Measurements from ENCODE around the gene SCFD2. TPM values are rescaled to one million over a fixed set of nuclear protein-coding genes. Genes with fewer than 3 reads are reported as not detected.

The SCFD2 gene
- total RNA-seq, 1 donor from 2014 or later, result 18.6 TPM

DNA sequence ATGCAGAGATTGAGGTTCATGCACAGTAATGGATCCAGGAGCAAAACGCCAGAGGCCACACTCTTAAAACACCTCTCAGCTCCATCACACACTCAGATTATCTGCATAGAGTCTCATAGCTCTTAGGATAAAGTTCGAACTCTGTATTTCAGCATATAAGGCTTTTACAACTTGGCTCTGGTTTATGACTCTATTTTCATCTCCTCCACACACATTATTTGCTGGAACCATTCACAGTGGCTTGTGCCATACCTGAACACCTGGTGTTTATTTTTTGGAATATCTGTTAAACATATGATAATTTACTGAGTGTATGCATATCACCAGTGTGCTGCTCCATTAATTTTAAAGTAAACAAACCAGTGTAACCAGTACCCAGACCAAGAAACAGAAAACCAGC, 476.5 kb downstream of the SCFD2 start:
- TF ChIP-seq, protein P1, sequence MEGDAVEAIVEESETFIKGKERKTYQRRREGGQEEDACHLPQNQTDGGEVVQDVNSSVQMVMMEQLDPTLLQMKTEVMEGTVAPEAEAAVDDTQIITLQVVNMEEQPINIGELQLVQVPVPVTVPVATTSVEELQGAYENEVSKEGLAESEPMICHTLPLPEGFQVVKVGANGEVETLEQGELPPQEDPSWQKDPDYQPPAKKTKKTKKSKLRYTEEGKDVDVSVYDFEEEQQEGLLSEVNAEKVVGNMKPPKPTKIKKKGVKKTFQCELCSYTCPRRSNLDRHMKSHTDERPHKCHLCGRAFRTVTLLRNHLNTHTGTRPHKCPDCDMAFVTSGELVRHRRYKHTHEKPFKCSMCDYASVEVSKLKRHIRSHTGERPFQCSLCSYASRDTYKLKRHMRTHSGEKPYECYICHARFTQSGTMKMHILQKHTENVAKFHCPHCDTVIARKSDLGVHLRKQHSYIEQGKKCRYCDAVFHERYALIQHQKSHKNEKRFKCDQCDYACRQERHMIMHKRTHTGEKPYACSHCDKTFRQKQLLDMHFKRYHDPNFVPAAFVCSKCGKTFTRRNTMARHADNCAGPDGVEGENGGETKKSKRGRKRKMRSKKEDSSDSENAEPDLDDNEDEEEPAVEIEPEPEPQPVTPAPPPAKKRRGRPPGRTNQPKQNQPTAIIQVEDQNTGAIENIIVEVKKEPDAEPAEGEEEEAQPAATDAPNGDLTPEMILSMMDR (conservative IDR thresholded peaks at IDR 0.05), result no peak
- DNase-seq (ENCODE audit: low read depth, low spot score), result no peak
- Mint-ChIP-seq H3K36me3 (ENCODE audit: low read depth) (peaks cover 8% of the 10 kb centered on the region), H3K4me1 (peaks cover 13% of the 10 kb centered on the region), H3K4me3 (no peak overlapping the region), H3K27ac (ENCODE audit: unreplicated experiment) (no peak overlapping the region), H3K9me3 (no peaks in the 10 kb centered on the region), H3K27me3 (ENCODE audit: low read depth) (no peaks in the 10 kb centered on the region)

DNA sequence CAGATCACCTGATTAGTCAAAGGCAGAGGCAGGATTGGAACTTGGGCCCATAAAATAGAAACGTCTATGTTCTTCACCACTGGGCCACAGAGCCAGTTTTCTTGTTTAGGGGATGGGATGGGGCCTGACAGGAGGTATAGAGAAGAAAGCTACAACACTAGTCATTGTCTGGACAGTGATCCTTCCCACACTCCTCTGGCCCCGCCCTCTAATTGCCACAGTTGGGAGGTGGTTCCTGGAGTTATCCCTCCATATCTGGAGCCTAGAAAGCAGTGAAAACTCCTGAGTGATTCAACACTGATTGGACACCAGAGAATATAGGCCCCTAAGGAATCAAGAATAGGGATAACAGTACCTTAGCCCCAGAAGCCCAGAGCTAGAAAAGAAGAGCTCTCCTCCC, 480.9 kb downstream of the SCFD2 start:
- Mint-ChIP-seq H3K36me3 (ENCODE audit: low read depth) (peaks cover 13% of the 10 kb centered on the region), H3K9me3 (peaks cover 2% of the 10 kb centered on the region), H3K27ac (ENCODE audit: unreplicated experiment) (no peak overlapping the region), H3K4me1 (peaks cover 37% of the 10 kb centered on the region), H3K4me3 (no peak overlapping the region), H3K27me3 (ENCODE audit: low read depth) (no peaks in the 10 kb centered on the region)
- DNase-seq (ENCODE audit: low read depth, low spot score), result no peak
- TF ChIP-seq, protein P1 (conservative IDR thresholded peaks at IDR 0.05), result no peak

GRCh38 chr4:52883707-52884669, 481.9 kb downstream of the SCFD2 start:
- no peak overlapping the region for H3K4me3 Mint-ChIP-seq
- TF ChIP-seq, protein P1 (conservative IDR thresholded peaks at IDR 0.05), result no peak
- H3K9me3 Mint-ChIP-seq, result peaks cover 2% of the 10 kb centered on the region
- DNase-seq (ENCODE audit: low read depth, low spot score), result no peak
- no peaks in the 10 kb centered on the region for H3K27me3 Mint-ChIP-seq (ENCODE audit: low read depth)
- peaks cover 13% of the 10 kb centered on the region for H3K36me3 Mint-ChIP-seq (ENCODE audit: low read depth)
- peaks cover 37% of the 10 kb centered on the region for H3K4me1 Mint-ChIP-seq
- no peak overlapping the region for H3K27ac Mint-ChIP-seq (ENCODE audit: unreplicated experiment)

DNA sequence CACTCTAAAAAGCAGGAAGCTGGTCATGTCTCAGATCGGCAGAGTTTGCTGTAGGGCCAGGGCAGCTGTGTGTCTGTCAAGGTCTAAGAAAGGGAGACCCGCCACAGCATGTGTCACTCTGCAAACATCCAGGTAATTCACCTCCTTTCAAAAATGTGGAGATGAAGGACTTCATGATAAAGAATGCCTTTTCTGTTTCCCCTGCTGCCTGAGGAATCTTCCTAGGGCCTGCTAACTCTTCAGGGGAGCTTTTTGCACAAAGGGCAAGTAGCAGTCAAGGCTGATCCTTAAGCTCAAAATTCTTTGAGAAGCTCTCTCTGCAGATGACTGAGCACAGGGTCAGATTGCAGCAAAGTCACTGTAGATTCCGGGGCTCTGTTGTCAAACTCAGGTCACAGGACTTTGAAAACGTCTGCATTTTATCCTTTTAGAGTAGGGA, 482.7 kb downstream of the SCFD2 start:
- no peaks in the 10 kb centered on the region for H3K27me3 Mint-ChIP-seq (ENCODE audit: low read depth)
- TF ChIP-seq, protein P1 (conservative IDR thresholded peaks at IDR 0.05), result no peak
- no peak for DNase-seq (ENCODE audit: low read depth, low spot score)
- no peak overlapping the region for H3K27ac Mint-ChIP-seq (ENCODE audit: unreplicated experiment)
- peaks cover 2% of the 10 kb centered on the region for H3K9me3 Mint-ChIP-seq
- H3K4me1 Mint-ChIP-seq, result peaks cover 38% of the 10 kb centered on the region
- H3K4me3 Mint-ChIP-seq, result no peak overlapping the region
- H3K36me3 Mint-ChIP-seq (ENCODE audit: low read depth), result peaks cover 11% of the 10 kb centered on the region

DNA sequence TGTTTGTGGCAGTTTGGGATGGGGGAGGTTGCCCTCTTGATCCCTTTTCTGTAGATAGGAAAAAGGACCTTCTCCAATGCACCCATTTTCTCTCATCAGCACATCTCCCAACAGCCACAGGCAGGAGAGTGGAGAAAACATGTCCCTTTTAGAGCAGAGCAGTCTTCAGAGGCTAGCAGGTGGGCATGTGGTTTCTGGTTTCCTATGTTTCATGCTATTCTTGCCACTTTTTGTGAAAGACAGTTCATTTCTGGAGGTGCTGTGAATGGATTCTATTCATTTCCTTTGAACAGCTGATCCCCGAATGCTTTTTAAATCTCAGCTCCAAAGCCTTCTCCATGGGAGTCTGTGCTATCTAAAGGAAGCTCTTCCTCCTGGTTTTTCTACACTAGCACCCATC, 484.9 kb downstream of the SCFD2 start:
- peaks cover 8% of the 10 kb centered on the region for H3K36me3 Mint-ChIP-seq (ENCODE audit: low read depth)

More for the DNA sequence above, 484.9 kb downstream of the SCFD2 start:
- no peak overlapping the region for H3K27ac Mint-ChIP-seq (ENCODE audit: unreplicated experiment)
- H3K27me3 Mint-ChIP-seq (ENCODE audit: low read depth), result no peaks in the 10 kb centered on the region
- TF ChIP-seq, protein P1 (conservative IDR thresholded peaks at IDR 0.05), result no peak
- H3K9me3 Mint-ChIP-seq, result peaks cover 2% of the 10 kb centered on the region
- no peak for DNase-seq (ENCODE audit: low read depth, low spot score)
- peaks cover 42% of the 10 kb centered on the region for H3K4me1 Mint-ChIP-seq
- H3K4me3 Mint-ChIP-seq, result no peak overlapping the region
